Endothelial cell of umbilical vein (primary cell): ENCODE results near the gene XYLT1. TPM values are rescaled to one million over a fixed set of nuclear protein-coding genes. Genes with fewer than 3 reads are reported as not detected.

ENCODE experiments used
- BruUV-seq: library from RNA; stranded (reverse); fragments of 400-500 nt; replicated peaks from 2 replicates; lab custom pipeline; 2021; lab: Mats Ljungman, UMichigan
- CTCF ChIA-PET: fragments of 300-600, 350-600 bp; sonication (Branson Sonifier 250); formaldehyde crosslinking; loops from one replicate; lab custom pipeline; 2021; ENCODE audit warnings: antibody characterized with exemption, inconsistent platforms; lab: Charles Lee
- POLR2A ChIA-PET: fragments of 300-600, 350-600 bp; sonication (Branson Sonifier 250); formaldehyde crosslinking; loops from one replicate; lab custom pipeline; 2021; ENCODE audit warnings: antibody characterized with exemption, inconsistent platforms; lab: Charles Lee
- DNase-seq: peaks from one replicate; pipeline ENCODE4 v3.0.0-alpha.2; 2011; ENCODE audit warnings: low read depth, low spot score
- FAIRE-seq: peaks from 2 replicates; lab custom pipeline; 2011; peaks lifted over from hg19 to GRCh38; lab: Jason Lieb, UNC
- H2AFZ ChIP-seq: 2 replicates; pipeline ENCODE4 v1.6.0; 2012; ENCODE audit warnings: low read depth, low read length, control low read depth, inconsistent platforms
- H3K27ac ChIP-seq: 2 replicates; pipeline ENCODE4 v1.5.1; 2011; ENCODE audit warnings: low read depth, mild to moderate bottlenecking, control low read depth, low read length, moderate library complexity; ENCODE audit not compliant: insufficient read depth
- H3K27me3 ChIP-seq, 2 experiments: 2 replicates each; pipeline versions ENCODE4 v1.6.0 to v1.6.1; 2011; ENCODE audit warnings: low read length in 2 of 2, mixed read lengths in 1 of 2; ENCODE audit not compliant: control insufficient read depth in 2 of 2, insufficient read depth in 2 of 2
- H3K36me3 ChIP-seq, 2 experiments: 2 replicates in 1 of 2; 3 replicates in 1 of 2; pipeline ENCODE4 v1.5.1; 2011; ENCODE audit warnings: low read length in 2 of 2, mild to moderate bottlenecking in 1 of 2, moderate library complexity in 1 of 2; ENCODE audit not compliant: control insufficient read depth in 2 of 2, insufficient read depth in 2 of 2; ENCODE audit errors: extremely low read depth in 1 of 2
- H3K4me1 ChIP-seq: 3 replicates; pipeline ENCODE4 v1.5.1; 2011; ENCODE audit warnings: mild to moderate bottlenecking, low read length; ENCODE audit not compliant: control insufficient read depth, insufficient read depth; ENCODE audit errors: extremely low read depth
- H3K4me2 ChIP-seq: 2 replicates; pipeline ENCODE4 v1.6.1; 2011; ENCODE audit warnings: low read length, control low read depth, mixed read lengths; ENCODE audit not compliant: insufficient read depth
- H3K4me3 ChIP-seq, 3 experiments: fragments of 200-600 bp in 1 of 3; sonication (generic), shearing (Covaris generic) in 1 of 3; replicated peaks in 1 of 3; 2 replicates each; pipeline ENCODE4 v1.5.1; 2011 to 2016; ENCODE audit warnings: control low read depth in 3 of 3, low read length in 3 of 3, mild to moderate bottlenecking in 2 of 3, inconsistent platforms in 1 of 3, low read depth in 1 of 3, moderate library complexity in 1 of 3; ENCODE audit not compliant: insufficient read depth in 1 of 3
- H3K79me2 ChIP-seq: 2 replicates; pipeline ENCODE4 v1.6.0; 2012; ENCODE audit warnings: low read length, inconsistent platforms; ENCODE audit not compliant: control insufficient read depth, insufficient read depth
- H3K9ac ChIP-seq: replicated peaks from 2 replicates; pipeline ENCODE3; 2011; ENCODE audit warnings: low read length, control low read depth; ENCODE audit not compliant: insufficient read depth; ENCODE audit errors: extremely low read depth
- H3K9me1 ChIP-seq: replicated peaks from 3 replicates; pipeline ENCODE4 v1.6.0; 2011; ENCODE audit warnings: mild to moderate bottlenecking, low read length; ENCODE audit not compliant: control insufficient read depth, insufficient read depth; ENCODE audit errors: extremely low read depth
- H3K9me3 ChIP-seq: replicated peaks from 2 replicates; pipeline ENCODE4 v1.5.1; 2012; ENCODE audit warnings: low read length, inconsistent platforms; ENCODE audit not compliant: control insufficient read depth, insufficient read depth
- H4K20me1 ChIP-seq: replicated peaks from 2 replicates; pipeline ENCODE3; 2011; ENCODE audit warnings: mild to moderate bottlenecking, low read length; ENCODE audit not compliant: control insufficient read depth, insufficient read depth; ENCODE audit errors: extremely low read depth
- CTCF ChIP-seq, 2 donors: IDR thresholded peaks; 1 replicate in 1 of 2; 2 replicates in 1 of 2; pipeline ENCODE4 v1.5.1; 2011; ENCODE audit warnings: low read length in 2 of 2, mild to moderate bottlenecking in 2 of 2, moderate library complexity in 2 of 2, control low read depth in 1 of 2, inconsistent platforms in 1 of 2, low read depth in 1 of 2; ENCODE audit not compliant: insufficient read depth in 1 of 2; ENCODE audit errors: extremely low read depth in 1 of 2
- EZH2 ChIP-seq: IDR thresholded peaks from 2 replicates; pipeline ENCODE4 v1.6.1; 2012; ENCODE audit warnings: borderline replicate concordance, low read depth, mild to moderate bottlenecking, moderate library complexity, low read length, inconsistent platforms; ENCODE audit not compliant: severe bottlenecking
- FOS ChIP-seq: IDR thresholded peaks from 2 replicates; pipeline ENCODE4 v1.6.1; 2011; ENCODE audit warnings: mild to moderate bottlenecking, low read length, moderate library complexity, borderline replicate concordance; ENCODE audit not compliant: insufficient read depth
- GATA2 ChIP-seq: IDR thresholded peaks from 2 replicates; pipeline ENCODE4 v1.7.0; 2011; ENCODE audit warnings: low read depth, mild to moderate bottlenecking, moderate library complexity, mixed read lengths, low read length; ENCODE audit not compliant: insufficient read length, insufficient read depth
- JUN ChIP-seq: IDR thresholded peaks from 2 replicates; pipeline ENCODE4 v1.6.1; 2011; ENCODE audit warnings: borderline replicate concordance, low read depth; ENCODE audit not compliant: insufficient read length, insufficient read depth
- MAX ChIP-seq: IDR thresholded peaks from 2 replicates; pipeline ENCODE4 v1.6.1; 2011; ENCODE audit not compliant: insufficient read depth, insufficient read length
- MYC ChIP-seq: IDR thresholded peaks from one replicate; pipeline ENCODE4 v1.6.1; 2011; ENCODE audit warnings: mild to moderate bottlenecking, low read depth, low read length
- POLR2A ChIP-seq: IDR thresholded peaks from 2 replicates; pipeline ENCODE4 v1.6.1; 2012; ENCODE audit warnings: low read depth, mild to moderate bottlenecking, control low read depth, low read length
- POLR2AphosphoS5 ChIP-seq: IDR thresholded peaks from 2 replicates; pipeline ENCODE4 v1.6.1; 2012; ENCODE audit warnings: low read depth, mild to moderate bottlenecking, control low read depth, low read length, moderate library complexity; ENCODE audit not compliant: insufficient read depth
- dilution Hi-C: fragments of 300-500 bp; cut with MboI; formaldehyde crosslinking; loops from one replicate; pipeline ENCODE4 v1.15.0; 2019; ENCODE audit warnings: low sequenced_read_pairs; ENCODE audit not compliant: extremely low pct_ligation_motif_present
- intact Hi-C: fragments of 100-400 bp; cut with micrococcal nuclease; formaldehyde crosslinking; loops from one replicate; pipeline ENCODE4 v1.10.0; 2022
- polyA plus RNA-seq, 4 experiments: library from polyadenylated mRNA; depleted of rRNA in 3 of 4; stranded (reverse) in 3 of 4; unstranded in 1 of 4; fragments of >200 nt; gene quantifications; 2 replicates each; pipeline versions ENCODE4 v1.2.1 to v1.2.3, GENCODE V29; 2011 to 2012; ENCODE audit warnings: missing spikeins in 1 of 4
- total RNA-seq: library from RNA; stranded (reverse); gene quantifications from 2 replicates; pipeline ENCODE4 v1.2.3, GENCODE V29; 2021

Gene XYLT1
- total and polyA plus RNA-seq, 2 donors (not counting 3 experiments of a cell fraction or from before 2014, with no cell fraction given) = 0.63 to 2.9 TPM

GRCh38 chr16:17414421-17414820, 56.3 kb downstream of the XYLT1 start:
- Histone ChIP-seq H3K9me3 (no peaks in the 10 kb centered on the region), H2AFZ (no peak overlapping the region), H3K9me1 (no peaks in the 10 kb centered on the region), H3K4me3 (no peak overlapping the region), H3K27ac (no peak overlapping the region), H3K4me1 (no peaks in the 10 kb centered on the region), H3K4me2 (no peak overlapping the region), H4K20me1 (no peaks in the 10 kb centered on the region), H3K79me2 (no peaks in the 10 kb centered on the region), H3K9ac (no peak overlapping the region), H3K27me3 (no peaks in the 10 kb centered on the region), H3K36me3 (no peaks in the 10 kb centered on the region)
- CTCF ChIA-PET = no interaction called here
- POLR2A ChIA-PET = no interaction called here
- TF ChIP-seq GATA2 (no peak), MAX (no peak), FOS (no peak), MYC (no peak), JUN (no peak), EZH2 (no peak), POLR2A (no peak), CTCF (IDR thresholded peaks at IDR 0.05; ENCODE audit: extremely low read depth in 1 of 2, insufficient read depth in 1 of 2, low read depth in 1 of 2, low read length in 2 of 2) (no peak), POLR2AphosphoS5 (no peak)
- FAIRE-seq (no peak), DNase-seq (no peak)
- BruUV-seq = no TSS peak
- intact Hi-C loops (no loop called here), dilution Hi-C loops (no loop called here)
